Measurements from ENCODE around the gene LAGE3. TPM values are rescaled to one million over a fixed set of nuclear protein-coding genes. Genes with fewer than 3 reads are reported as not detected.
A peak's percentile ranks its signal among the peaks of the same experiment; 100 is the strongest.
"Not testable (repeated sequence)": the region's sequence is repeated elsewhere in the genome, so short reads cannot be mapped to it uniquely, and the experiment has no call there.

LAGE3 gene
- total and polyA plus RNA-seq, 5 experiments from 2014 or later: 18.6 to 81.8 (median 62.6) TPM

GRCh38 chrX:154512879-154513553 is 33.9 kb upstream of the LAGE3 start:
- peak overlapping the region in 4 of 10 donors; percentile 6 to 61 (median 37) for H3K4me3 Mint-ChIP-seq
- DNase-seq: no peak

GRCh38 chrX:154511761-154512160 is 32.7 kb upstream of the LAGE3 start:
- H3K27me3 Mint-ChIP-seq: no peaks in the 10 kb centered on the region
- peak overlapping the region; percentile 72 to 96 (median 92) for H3K27ac Mint-ChIP-seq
- peaks cover 0 to 2% (median 0%) of the 10 kb centered on the region in 9 donors for H3K9me3 Mint-ChIP-seq
- H3K36me3 Mint-ChIP-seq: peaks cover 0 to 13% (median 3%) of the 10 kb centered on the region in 3 donors
- H3K4me1 Mint-ChIP-seq: peaks cover 13 to 37% (median 35%) of the 10 kb centered on the region in 4 donors
- ATAC-seq (no peak), DNase-seq (no peak)
- H3K4me3 Mint-ChIP-seq: peak overlapping the region; percentile 11 to 82 (median 60)
- POLR2A ChIA-PET: interaction anchor here (0.7 to 3.2 kb wide), 6 partner anchors 14 to 100 kb away, joined by 3 to 18 read pairs (median 4); partner anchors contain the start of genes SLC10A3, TAFAZZIN and UBL4A

More at GRCh38 chrX:154512879-154513553, 33.9 kb upstream of the LAGE3 start:
- H3K9me3 Mint-ChIP-seq: peaks cover 0 to 2% (median 0%) of the 10 kb centered on the region in 9 donors
- H3K27me3 Mint-ChIP-seq: no peaks in the 10 kb centered on the region
- H3K36me3 Mint-ChIP-seq: peaks cover 0 to 11% (median 3%) of the 10 kb centered on the region in 3 donors
- peak overlapping the region in 8 of 10 donors; percentile 8 to 93 (median 82) for H3K27ac Mint-ChIP-seq
- POLR2A ChIA-PET: interaction anchor here (1.6 to 5.4 kb wide), 4 partner anchors 10 to 113 kb away, joined by 3 to 38 read pairs (median 16); partner anchors contain the start of genes RPL10 and SLC10A3
- H3K4me1 Mint-ChIP-seq: peaks cover 13 to 38% (median 35%) of the 10 kb centered on the region in 4 donors
- no peak for ATAC-seq

GRCh38 chrX:154509455-154509854 is 30.4 kb upstream of the LAGE3 start:
- Mint-ChIP-seq H3K4me1 (peaks cover 10 to 26% (median 23%) of the 10 kb centered on the region in 4 donors), H3K9me3 (peaks cover 0 to 2% (median 0%) of the 10 kb centered on the region in 9 donors), H3K36me3 (peaks cover 0 to 24% (median 3%) of the 10 kb centered on the region in 3 donors), H3K4me3 (no peak overlapping the region), H3K27me3 (no peaks in the 10 kb centered on the region), H3K27ac (peak overlapping the region in 3 of 10 donors; percentile 12 to 58 (median 51))
- no peak for ATAC-seq
- POLR2A ChIA-PET: interaction anchor here (1.2 kb wide), 1 partner anchor 22 kb away, joined by 3 read pairs; no protein-coding TSS in a partner anchor
- no peak for DNase-seq

- Mint-ChIP-seq H3K9me3 (peaks cover 0 to 2% (median 0%) of the 10 kb centered on the region in 9 donors), H3K27me3 (no peaks in the 10 kb centered on the region), H3K4me1 (peaks cover 5 to 18% (median 16%) of the 10 kb centered on the region in 4 donors), H3K36me3 (peaks cover 0 to 23% (median 3%) of the 10 kb centered on the region in 3 donors), H3K27ac (peak overlapping the region in 2 of 10 donors; percentile 39 to 62), H3K4me3 (no peak overlapping the region)
- no peak for ATAC-seq
- no peak for DNase-seq
- POLR2A ChIA-PET: interaction anchor here (0.8 kb wide), 1 partner anchor 11 kb away, joined by 3 read pairs; no protein-coding TSS in a partner anchor
Observed at GRCh38 chrX:154508384-154508745, 29.3 kb upstream of the LAGE3 start.

- peaks cover 0 to 2% (median 0%) of the 10 kb centered on the region in 9 donors for H3K9me3 Mint-ChIP-seq
- POLR2A ChIA-PET: interaction anchor here (0.8 kb wide), 1 partner anchor 10 kb away, joined by 3 read pairs; no protein-coding TSS in a partner anchor
- no peak overlapping the region for H3K27ac Mint-ChIP-seq
- no peaks in the 10 kb centered on the region for H3K27me3 Mint-ChIP-seq
- peaks cover 0 to 23% (median 3%) of the 10 kb centered on the region in 3 donors for H3K36me3 Mint-ChIP-seq
- DNase-seq: no peak
- ATAC-seq: no peak
- no peak overlapping the region for H3K4me3 Mint-ChIP-seq
- H3K4me1 Mint-ChIP-seq: peaks cover 5 to 18% (median 16%) of the 10 kb centered on the region in 4 donors
Observed at GRCh38 chrX:154507673-154508383, 28.7 kb upstream of the LAGE3 start.

- POLR2A ChIA-PET: no interaction called here
- Mint-ChIP-seq H3K4me3 (no peak overlapping the region), H3K9me3 (peaks cover 0 to 2% (median 0%) of the 10 kb centered on the region in 9 donors), H3K27ac (peak overlapping the region in 1 of 10 donors; percentile 34), H3K36me3 (peaks cover 0 to 23% (median 3%) of the 10 kb centered on the region in 3 donors), H3K4me1 (peaks cover 5 to 12% (median 10%) of the 10 kb centered on the region in 4 donors), H3K27me3 (no peaks in the 10 kb centered on the region)
- ATAC-seq (no peak), DNase-seq (no peak)
Observed at GRCh38 chrX:154506483-154507332, 27.6 kb upstream of the LAGE3 start.

GRCh38 chrX:154505734-154506133 is 26.7 kb upstream of the LAGE3 start:
- Mint-ChIP-seq H3K4me3 (no peak overlapping the region), H3K9me3 (peaks cover 0 to 2% (median 0%) of the 10 kb centered on the region in 9 donors), H3K27ac (peak overlapping the region in 1 of 10 donors; percentile 43), H3K4me1 (peaks cover under 1 to 2% (median 1%) of the 10 kb centered on the region in 4 donors), H3K36me3 (peaks cover 0 to 23% (median 3%) of the 10 kb centered on the region in 3 donors), H3K27me3 (no peaks in the 10 kb centered on the region)
- POLR2A ChIA-PET: no interaction called here
- DNase-seq (no peak), ATAC-seq (no peak)

GRCh38 chrX:154502989-154503388 is 23.9 kb upstream of the LAGE3 start:
- no peak for DNase-seq
- Mint-ChIP-seq H3K4me3 (no peak overlapping the region), H3K27me3 (no peaks in the 10 kb centered on the region), H3K4me1 (no peaks in the 10 kb centered on the region), H3K36me3 (peaks cover 0 to 15% (median 0%) of the 10 kb centered on the region in 3 donors), H3K27ac (no peak overlapping the region), H3K9me3 (no peaks in the 10 kb centered on the region)
- POLR2A ChIA-PET: interaction anchor here (0.7 to 3.1 kb wide), 4 partner anchors 11 to 819 kb away, joined by 3 to 14 read pairs (median 6); partner anchors contain the start of genes FAM3A and SLC10A3
- ATAC-seq: no peak

GRCh38 chrX:154502098-154502497 is 23.0 kb upstream of the LAGE3 start:
- Mint-ChIP-seq H3K36me3 (peaks cover 0 to 15% (median 0%) of the 10 kb centered on the region in 3 donors), H3K9me3 (no peaks in the 10 kb centered on the region), H3K27ac (no peak overlapping the region), H3K4me1 (no peaks in the 10 kb centered on the region), H3K27me3 (no peaks in the 10 kb centered on the region), H3K4me3 (no peak overlapping the region)
- POLR2A ChIA-PET: interaction anchor here (0.6 to 3.1 kb wide), 5 partner anchors 12 to 818 kb away, joined by 4 to 14 read pairs (median 5); partner anchors contain the start of genes FAM3A and SLC10A3
- no peak for ATAC-seq
- DNase-seq: no peak

GRCh38 chrX:154501423-154501822 is 22.3 kb upstream of the LAGE3 start:
- not testable (repeated sequence) for ATAC-seq, H3K4me1 Mint-ChIP-seq, H3K27me3 Mint-ChIP-seq, H3K4me3 Mint-ChIP-seq, H3K9me3 Mint-ChIP-seq, DNase-seq, H3K27ac Mint-ChIP-seq
- H3K36me3 Mint-ChIP-seq: peaks cover 0 to 12% (median 0%) of the 10 kb centered on the region in 3 donors
- POLR2A ChIA-PET: interaction anchor here (0.9 to 3.1 kb wide), 2 partner anchors 13 to 14 kb away, joined by 3 to 14 read pairs; partner anchors contain the start of gene FAM3A

- H3K27ac Mint-ChIP-seq: peak overlapping the region in 1 of 10 donors; percentile 60
- H3K4me1 Mint-ChIP-seq, DNase-seq, ATAC-seq, H3K4me3 Mint-ChIP-seq, H3K36me3 Mint-ChIP-seq, H3K9me3 Mint-ChIP-seq, H3K27me3 Mint-ChIP-seq: not testable (repeated sequence)
- POLR2A ChIA-PET: interaction anchor here (0.6 to 1.2 kb wide), 3 partner anchors 11 to 193 kb away, joined by 3 to 6 read pairs (median 3); no protein-coding TSS in a partner anchor
Observed at GRCh38 chrX:154496591-154497137, 17.6 kb upstream of the LAGE3 start.
